ENCODE results near the gene ATXN7. TPM values are rescaled to one million over a fixed set of nuclear protein-coding genes. Genes with fewer than 3 reads are reported as not detected.

ATXN7 gene
- total RNA-seq, 4 donors from 2014 or later, result 44.8 to 113 (median 51.0) TPM

GRCh38 chr3:63876260-63876659 lies 12.6 kb downstream of the ATXN7 start:
- DNase-seq, result no peak
- Histone ChIP-seq H3K9me3 (no peaks in the 10 kb centered on the region), H3K4me1 (peaks cover 7 to 49% (median 33%) of the 10 kb centered on the region in 4 donors), H3K27me3 (no peaks in the 10 kb centered on the region), H3K27ac (no peak overlapping the region), H3K4me3 (no peak overlapping the region), H3K36me3 (no peaks in the 10 kb centered on the region)
- in situ Hi-C loops (cut with MboI; ENCODE audit: low pct_ligation_motif_present in 1 of 4, low pct_unique_long_range_greater_than_20kb in 1 of 4, low sequenced_read_pairs in 3 of 4), result no loop called here
- intact Hi-C loops (cut with DNase I; ENCODE audit: low total_unique reads), result no loop called here
- TF ChIP-seq POLR2A (IDR thresholded peaks at IDR 0.05) (no peak), CTCF (IDR thresholded peaks at IDR 0.05) (no peak), POLR2AphosphoS5 (IDR thresholded peaks at IDR 0.05) (no peak), EP300 (IDR thresholded peaks at IDR 0.05; ENCODE audit: low read depth) (no peak)
- WGBS, 2 donors (ENCODE audit: low coverage in 1 of 2), result 35 to 43% methylated on average over 3 of the region's 3 CpGs

GRCh38 chr3:63877737-63878393 lies 14.2 kb downstream of the ATXN7 start:
- intact Hi-C loops (cut with DNase I; ENCODE audit: low total_unique reads) (no loop called here), in situ Hi-C loops (cut with MboI; ENCODE audit: low pct_ligation_motif_present in 1 of 4, low pct_unique_long_range_greater_than_20kb in 1 of 4, low sequenced_read_pairs in 3 of 4) (no loop called here)
- no peaks in the 10 kb centered on the region for H3K9me3 ChIP-seq
- H3K27ac ChIP-seq, result no peak overlapping the region
- no peaks in the 10 kb centered on the region for H3K27me3 ChIP-seq
- TF ChIP-seq POLR2A (IDR thresholded peaks at IDR 0.05), result no peak
- TF ChIP-seq EP300 (IDR thresholded peaks at IDR 0.05; ENCODE audit: low read depth), result no peak
- TF ChIP-seq POLR2AphosphoS5 (IDR thresholded peaks at IDR 0.05), result no peak
- TF ChIP-seq CTCF (IDR thresholded peaks at IDR 0.05), result no peak
- whole genome bisulfite sequencing, 2 donors (ENCODE audit: low coverage in 1 of 2), result 55 to 81% methylated on average over 2 to 3 of the region's 3 CpGs
- H3K36me3 ChIP-seq, result no peaks in the 10 kb centered on the region
- DNase-seq, result no peak
- peaks cover 7 to 49% (median 33%) of the 10 kb centered on the region in 4 donors for H3K4me1 ChIP-seq
- H3K4me3 ChIP-seq, result no peak overlapping the region

GRCh38 chr3:63878394-63879060 lies 14.9 kb downstream of the ATXN7 start:
- Histone ChIP-seq H3K27ac (no peak overlapping the region), H3K36me3 (no peaks in the 10 kb centered on the region), H3K4me1 (peaks cover 7 to 49% (median 33%) of the 10 kb centered on the region in 4 donors), H3K4me3 (no peak overlapping the region), H3K9me3 (no peaks in the 10 kb centered on the region), H3K27me3 (no peaks in the 10 kb centered on the region)
- in situ Hi-C loops (cut with MboI; ENCODE audit: low pct_ligation_motif_present in 1 of 4, low pct_unique_long_range_greater_than_20kb in 1 of 4, low sequenced_read_pairs in 3 of 4), result no loop called here
- DNase-seq, result no peak
- 40 to 65% methylated on average over 2 of the region's 2 CpGs for WGBS, 2 donors (ENCODE audit: low coverage in 1 of 2)
- TF ChIP-seq POLR2AphosphoS5 (IDR thresholded peaks at IDR 0.05) (no peak), POLR2A (IDR thresholded peaks at IDR 0.05) (no peak), EP300 (IDR thresholded peaks at IDR 0.05; ENCODE audit: low read depth) (no peak), CTCF (IDR thresholded peaks at IDR 0.05) (no peak)
- intact Hi-C loops (cut with DNase I; ENCODE audit: low total_unique reads), result no loop called here

- in situ Hi-C loops (cut with MboI; ENCODE audit: low pct_ligation_motif_present in 1 of 4, low pct_unique_long_range_greater_than_20kb in 1 of 4, low sequenced_read_pairs in 3 of 4), result no loop called here
- Histone ChIP-seq H3K27me3 (no peaks in the 10 kb centered on the region), H3K27ac (peak overlapping the region in 1 of 4 donors; percentile 13), H3K9me3 (no peaks in the 10 kb centered on the region), H3K36me3 (no peaks in the 10 kb centered on the region), H3K4me1 (peaks cover 3 to 43% (median 31%) of the 10 kb centered on the region in 4 donors), H3K4me3 (no peak overlapping the region)
- no peak for DNase-seq
- TF ChIP-seq POLR2AphosphoS5 (IDR thresholded peaks at IDR 0.05), result no peak
- no peak for TF ChIP-seq EP300 (IDR thresholded peaks at IDR 0.05; ENCODE audit: low read depth)
- 51 to 52% methylated on average over 5 of the region's 5 CpGs for WGBS, 2 donors (ENCODE audit: low coverage in 1 of 2)
- intact Hi-C loops (cut with DNase I; ENCODE audit: low total_unique reads), result no loop called here
These were observed 17.0 kb downstream of the ATXN7 start for GRCh38 chr3:63880653-63881052.
